ENCODE results near the gene PPP2R5C.
A peak's percentile ranks its signal among the peaks of the same experiment; 100 is the strongest.

The PPP2R5C gene

GRCh38 chr14:101776344-101776743, 14.8 kb downstream of the PPP2R5C start:
- Histone ChIP-seq H3K4me1 (peaks cover 0 to 21% (median 12%) of the 10 kb centered on the region in 4 donors), H3K27ac (no peak overlapping the region)
- DNase-seq, result no peak

DNA sequence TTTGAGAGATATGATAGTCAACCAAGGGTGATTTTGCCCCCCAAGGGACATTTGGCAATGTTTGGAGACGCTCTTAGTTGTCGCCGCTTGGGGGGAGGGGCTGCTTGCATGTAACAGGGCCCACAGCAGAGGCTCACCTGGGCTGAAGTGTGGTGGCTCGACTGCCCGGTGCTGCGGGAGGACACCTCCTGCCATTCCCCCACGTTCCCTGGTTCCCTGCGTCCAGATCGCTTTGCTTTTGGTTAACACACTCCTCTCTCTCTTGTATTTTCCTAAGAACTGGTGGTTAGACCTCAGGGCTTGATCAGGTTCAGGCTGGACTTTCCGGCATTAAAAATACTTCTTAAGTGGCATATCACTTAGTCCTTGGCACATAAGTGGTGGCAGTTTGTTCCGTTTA, 18.9 kb downstream of the PPP2R5C start:
- Histone ChIP-seq H3K36me3 (no peaks in the 10 kb centered on the region), H3K9me3 (no peaks in the 10 kb centered on the region), H3K27ac (no peak overlapping the region), H3K27me3 (peaks cover 0 to 13% of the 10 kb centered on the region in 2 donors), H3K4me1 (peaks cover 0 to 18% (median 16%) of the 10 kb centered on the region in 4 donors), H3K4me3 (peak overlapping the region in 1 of 2 donors; percentile 58)
- intact Hi-C loops (cut with DNase I; ENCODE audit: low total_unique reads), result no loop called here
- no peak for DNase-seq
- no peak for TF ChIP-seq CTCF (IDR thresholded peaks at IDR 0.05)

More at GRCh38 chr14:101776344-101776743, 14.8 kb downstream of the PPP2R5C start:
- intact Hi-C loops (cut with DNase I; ENCODE audit: low total_unique reads), result no loop called here
- H3K27me3 ChIP-seq, result peaks cover 0 to 12% of the 10 kb centered on the region in 2 donors
- no peak for TF ChIP-seq CTCF (IDR thresholded peaks at IDR 0.05)
- no peak overlapping the region for H3K4me3 ChIP-seq
- no peaks in the 10 kb centered on the region for H3K9me3 ChIP-seq
- no peaks in the 10 kb centered on the region for H3K36me3 ChIP-seq

DNA sequence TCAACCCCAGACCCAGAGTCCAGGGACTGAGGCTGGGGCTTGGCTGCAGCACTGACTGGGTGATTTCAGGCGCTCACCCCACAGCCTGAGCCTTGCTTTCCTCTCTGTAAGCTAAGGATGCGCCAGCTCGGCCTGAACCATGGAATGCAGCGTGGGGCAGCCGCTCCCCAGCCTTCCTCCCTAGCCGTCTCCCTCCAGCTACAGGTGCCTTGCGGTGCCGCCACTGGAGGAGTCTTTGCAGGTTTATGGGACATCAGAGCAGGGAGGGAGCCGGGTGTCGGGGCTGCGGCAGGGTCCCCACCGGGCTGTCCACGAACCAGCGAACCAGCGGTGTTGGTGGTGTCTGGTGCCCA, 19.4 kb downstream of the PPP2R5C start:
- Histone ChIP-seq H3K9me3 (no peaks in the 10 kb centered on the region), H3K36me3 (no peaks in the 10 kb centered on the region), H3K4me3 (peak overlapping the region; percentile 45 to 58), H3K4me1 (peaks cover 0 to 18% (median 16%) of the 10 kb centered on the region in 4 donors), H3K27ac (no peak overlapping the region), H3K27me3 (peaks cover 0 to 13% of the 10 kb centered on the region in 2 donors)
- no peak for DNase-seq
- intact Hi-C loops (cut with DNase I; ENCODE audit: low total_unique reads), result no loop called here
- TF ChIP-seq CTCF (IDR thresholded peaks at IDR 0.05), result no peak

- H3K36me3 ChIP-seq, result no peaks in the 10 kb centered on the region
- intact Hi-C loops (cut with DNase I; ENCODE audit: low total_unique reads), result no loop called here
- no peak for TF ChIP-seq CTCF (IDR thresholded peaks at IDR 0.05)
- no peaks in the 10 kb centered on the region for H3K9me3 ChIP-seq
- no peak for DNase-seq
- H3K27ac ChIP-seq, result no peak overlapping the region
- peak overlapping the region; percentile 45 to 58 for H3K4me3 ChIP-seq
- H3K27me3 ChIP-seq, result peaks cover 0 to 13% of the 10 kb centered on the region in 2 donors
- H3K4me1 ChIP-seq, result peaks cover 0 to 18% (median 16%) of the 10 kb centered on the region in 4 donors
Measured at GRCh38 chr14:101781240-101782061, 19.9 kb downstream of the PPP2R5C start.

GRCh38 chr14:101783260-101784016, 21.9 kb downstream of the PPP2R5C start:
- no peak for DNase-seq
- intact Hi-C loops (cut with DNase I; ENCODE audit: low total_unique reads), result no loop called here
- Histone ChIP-seq H3K27ac (no peak overlapping the region), H3K4me3 (no peak overlapping the region), H3K4me1 (peaks cover 0 to 18% (median 16%) of the 10 kb centered on the region in 4 donors), H3K27me3 (peaks cover 0 to 13% of the 10 kb centered on the region in 2 donors), H3K36me3 (peaks cover 0 to 8% (median 0%) of the 10 kb centered on the region in 3 donors), H3K9me3 (no peaks in the 10 kb centered on the region)
- no peak for TF ChIP-seq CTCF (IDR thresholded peaks at IDR 0.05)
